ENCODE results near the gene FANCD2OS. TPM values are rescaled to one million over a fixed set of nuclear protein-coding genes. Genes with fewer than 3 reads are reported as not detected.

The FANCD2OS gene
- polyA plus RNA-seq, 2 of the 4 experiments (the other 2 are of a cell fraction), result not detected

DNA sequence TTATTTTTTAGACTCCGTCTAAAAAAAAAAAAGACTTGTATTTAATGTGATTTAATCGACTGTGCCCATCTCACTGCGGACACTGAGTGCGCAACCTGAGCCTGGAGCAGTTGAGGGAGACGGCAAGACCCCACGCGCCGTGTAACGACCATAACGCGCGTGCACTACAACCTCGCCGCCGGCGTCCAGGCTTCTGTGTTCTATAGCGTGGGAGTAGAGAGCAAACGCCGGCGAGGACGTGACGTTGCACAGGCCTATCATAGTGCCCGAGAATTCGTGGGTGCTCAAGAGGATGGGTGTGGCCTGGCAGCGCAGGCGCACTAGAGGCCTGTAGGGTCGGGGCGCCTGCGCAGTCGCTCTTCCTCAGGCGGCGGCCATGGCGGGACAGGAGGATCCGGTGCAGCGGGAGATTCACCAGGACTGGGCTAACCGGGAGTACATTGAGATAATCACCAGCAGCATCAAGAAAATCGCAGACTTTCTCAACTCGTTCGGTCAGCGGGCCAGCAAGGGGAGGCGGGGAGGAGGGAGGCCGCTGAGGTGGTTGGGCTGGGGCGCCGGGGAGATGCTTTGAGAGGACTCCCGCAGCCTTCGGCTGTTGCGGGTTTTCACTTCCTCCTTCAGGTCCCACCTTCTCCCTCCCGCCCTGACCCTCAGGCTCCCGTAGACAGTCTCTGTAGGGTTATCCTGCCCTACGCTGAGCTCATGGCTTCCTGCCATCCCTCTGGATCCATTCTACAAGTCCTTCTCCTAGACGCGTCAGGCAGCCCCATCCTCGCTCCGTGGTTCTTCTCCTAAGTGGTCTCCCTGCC, 7.5 kb upstream of the FANCD2OS start, which contains the start of gene BRK1 (continued):
- TF ChIP-seq, protein P1, sequence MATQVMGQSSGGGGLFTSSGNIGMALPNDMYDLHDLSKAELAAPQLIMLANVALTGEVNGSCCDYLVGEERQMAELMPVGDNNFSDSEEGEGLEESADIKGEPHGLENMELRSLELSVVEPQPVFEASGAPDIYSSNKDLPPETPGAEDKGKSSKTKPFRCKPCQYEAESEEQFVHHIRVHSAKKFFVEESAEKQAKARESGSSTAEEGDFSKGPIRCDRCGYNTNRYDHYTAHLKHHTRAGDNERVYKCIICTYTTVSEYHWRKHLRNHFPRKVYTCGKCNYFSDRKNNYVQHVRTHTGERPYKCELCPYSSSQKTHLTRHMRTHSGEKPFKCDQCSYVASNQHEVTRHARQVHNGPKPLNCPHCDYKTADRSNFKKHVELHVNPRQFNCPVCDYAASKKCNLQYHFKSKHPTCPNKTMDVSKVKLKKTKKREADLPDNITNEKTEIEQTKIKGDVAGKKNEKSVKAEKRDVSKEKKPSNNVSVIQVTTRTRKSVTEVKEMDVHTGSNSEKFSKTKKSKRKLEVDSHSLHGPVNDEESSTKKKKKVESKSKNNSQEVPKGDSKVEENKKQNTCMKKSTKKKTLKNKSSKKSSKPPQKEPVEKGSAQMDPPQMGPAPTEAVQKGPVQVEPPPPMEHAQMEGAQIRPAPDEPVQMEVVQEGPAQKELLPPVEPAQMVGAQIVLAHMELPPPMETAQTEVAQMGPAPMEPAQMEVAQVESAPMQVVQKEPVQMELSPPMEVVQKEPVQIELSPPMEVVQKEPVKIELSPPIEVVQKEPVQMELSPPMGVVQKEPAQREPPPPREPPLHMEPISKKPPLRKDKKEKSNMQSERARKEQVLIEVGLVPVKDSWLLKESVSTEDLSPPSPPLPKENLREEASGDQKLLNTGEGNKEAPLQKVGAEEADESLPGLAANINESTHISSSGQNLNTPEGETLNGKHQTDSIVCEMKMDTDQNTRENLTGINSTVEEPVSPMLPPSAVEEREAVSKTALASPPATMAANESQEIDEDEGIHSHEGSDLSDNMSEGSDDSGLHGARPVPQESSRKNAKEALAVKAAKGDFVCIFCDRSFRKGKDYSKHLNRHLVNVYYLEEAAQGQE (IDR thresholded peaks at IDR 0.05), result no peak
- TF ChIP-seq NFE2L2 (conservative IDR thresholded peaks at IDR 0.05; ENCODE audit: low read length) (no peak), PHF8 (IDR thresholded peaks at IDR 0.05; ENCODE audit: borderline replicate concordance, low read depth) (peak; percentile 65), RARB (CRISPR knock-in tag; IDR thresholded peaks at IDR 0.05) (no peak), BCL3 (IDR thresholded peaks at IDR 0.05) (peak; percentile 89; the same call in 2 of the 3 replicates), CHD4 (IDR thresholded peaks at IDR 0.05; ENCODE audit: borderline replicate concordance) (no peak), ESRRA (IDR thresholded peaks at IDR 0.05; ENCODE audit: borderline replicate concordance, low read length) (no peak), SMC3 (IDR thresholded peaks at IDR 0.05) (0 out of 3 replicates have a peak, but pooled peaks have one; percentile 7), CEBPB (IDR thresholded peaks at IDR 0.05) (no peak)

- Histone ChIP-seq H3K9me3 (no peaks in the 10 kb centered on the region), H3K4me1 (no peaks in the 10 kb centered on the region), H3K27ac (no peak overlapping the region), H3K4me2 (no peak overlapping the region), H3K4me3 (no peak overlapping the region)
- POLR2A ChIA-PET, result no interaction called here
- 44% methylated on average over 2 of the region's 2 CpGs for WGBS (ENCODE audit: missing lambda C conversion rate)
- FAIRE-seq (no peak), ATAC-seq (no peak), DNase-seq (ENCODE audit: low read depth in 1 of 2, low spot score in 1 of 2) (no peak)
- TF ChIP-seq TP53 (CRISPR knock-in tag; IDR thresholded peaks at IDR 0.05) (no peak), MAX (IDR thresholded peaks at IDR 0.05) (no peak), TFCP2L1 (CRISPR knock-in tag; IDR thresholded peaks at IDR 0.05) (no peak), MYC (IDR thresholded peaks at IDR 0.05; ENCODE audit: borderline replicate concordance, low read length) (no peak)
- CTCF ChIA-PET, result no interaction called here
Observed at GRCh38 chr3:10106919-10107318, 1.1 kb downstream of the FANCD2OS start.

- CTCF ChIA-PET, result interaction anchor here (2.2 kb wide), 1 partner anchor 9 kb away, joined by 5 read pairs; no protein-coding TSS in a partner anchor
- POLR2A ChIA-PET, result no interaction called here
- TF ChIP-seq CHD2 (IDR thresholded peaks at IDR 0.05; ENCODE audit: low read length, partially characterized antibody) (no peak), EHF (CRISPR knock-in tag; IDR thresholded peaks at IDR 0.05) (no peak), CEBPB (IDR thresholded peaks at IDR 0.05) (no peak), FOSB (CRISPR knock-in tag; IDR thresholded peaks at IDR 0.05) (no peak)
- Histone ChIP-seq H3K9me3 (no peaks in the 10 kb centered on the region), H3K4me2 (no peak overlapping the region), H3K27ac (no peak overlapping the region), H3K4me1 (no peaks in the 10 kb centered on the region), H3K4me3 (no peak overlapping the region)
- FAIRE-seq, result no peak
- DNase-seq (ENCODE audit: low read depth in 1 of 2, low spot score in 1 of 2), result no peak
- ATAC-seq, result no peak
- WGBS (ENCODE audit: missing lambda C conversion rate), result 95% methylated on average over 5 of the region's 5 CpGs
Observed at GRCh38 chr3:10099041-10099440, 9.0 kb downstream of the FANCD2OS start.

Measured in A549 (cell line).